ENCODE results near the gene PRIM2.
"Not testable (repeated sequence)": the region's sequence is repeated elsewhere in the genome, so short reads cannot be mapped to it uniquely, and the experiment has no call there.

PRIM2 gene

GRCh38 chr6:57310095-57310816 is 7.2 kb upstream of the PRIM2 start:
- DNase-seq (ENCODE audit: low spot score) = not testable (repeated sequence)

GRCh38 chr6:57310817-57311157 is 6.6 kb upstream of the PRIM2 start:
- DNase-seq (ENCODE audit: low spot score) = no peak

- not testable (repeated sequence) for DNase-seq (ENCODE audit: low spot score)
Observed at GRCh38 chr6:57311300-57312003, 6.0 kb upstream of the PRIM2 start.

DNA sequence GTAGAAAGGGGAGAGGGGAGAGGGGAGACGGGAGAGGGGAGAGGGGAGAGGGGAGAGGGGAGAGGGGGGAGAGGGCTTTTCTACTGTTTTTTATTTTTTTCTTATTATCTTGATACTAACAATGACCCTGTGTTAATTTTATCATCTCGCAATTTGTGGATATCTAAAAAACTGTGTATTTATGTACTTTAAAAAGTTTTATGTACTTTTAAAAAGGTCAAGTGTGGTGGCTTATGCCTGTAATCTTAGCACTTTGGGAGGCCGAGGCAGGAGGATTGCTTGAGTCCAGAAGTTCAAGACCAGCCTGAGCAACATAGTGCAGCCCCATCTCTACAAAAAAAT is 5.5 kb upstream of the PRIM2 start:
- DNase-seq (ENCODE audit: low spot score) = no peak

DNA sequence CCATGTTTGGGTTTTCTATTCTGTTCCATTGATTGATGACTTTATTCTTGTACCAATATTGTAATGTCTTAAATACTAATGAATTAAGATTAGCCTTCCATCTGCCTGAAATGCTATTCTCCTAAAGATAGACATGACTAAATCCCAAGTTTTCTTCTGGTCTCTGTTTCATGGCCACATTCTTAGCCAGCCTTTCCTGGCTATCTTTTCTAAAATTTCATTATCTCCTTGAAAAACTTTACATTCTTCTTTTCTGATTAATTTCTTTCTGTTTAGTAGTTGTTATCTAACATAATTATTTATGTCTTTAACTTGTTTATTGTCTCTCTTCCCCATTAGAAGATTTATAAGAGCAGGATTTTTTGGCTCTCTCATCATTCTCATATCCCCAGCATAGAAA is 4.4 kb upstream of the PRIM2 start:
- no peak for DNase-seq (ENCODE audit: low spot score)

- DNase-seq (ENCODE audit: low spot score) = no peak
Observed at GRCh38 chr6:57313711-57314471, 3.5 kb upstream of the PRIM2 start.

- DNase-seq (ENCODE audit: low spot score) = no peak
Observed at GRCh38 chr6:57315111-57315510, 2.3 kb upstream of the PRIM2 start.

DNA sequence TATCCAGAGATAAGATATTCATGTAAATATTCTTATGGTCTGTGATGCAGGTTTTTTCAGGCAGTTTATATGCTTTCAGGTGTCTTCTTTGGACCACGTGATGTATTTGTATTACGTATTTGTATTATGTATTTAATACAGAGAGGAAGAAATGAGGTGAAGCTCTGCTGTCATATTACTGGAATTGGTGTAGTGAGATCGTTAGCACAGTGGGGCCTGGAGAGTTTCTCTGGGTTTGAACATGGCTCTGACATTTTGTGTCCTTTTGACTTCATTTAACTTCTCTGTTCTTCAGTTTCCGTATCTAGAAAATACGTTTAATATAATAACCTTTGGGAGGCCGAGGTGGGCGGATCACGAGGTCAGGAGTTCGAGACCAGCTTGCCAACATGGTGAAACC is 1.6 kb upstream of the PRIM2 start:
- no peak for DNase-seq (ENCODE audit: low spot score)

DNA sequence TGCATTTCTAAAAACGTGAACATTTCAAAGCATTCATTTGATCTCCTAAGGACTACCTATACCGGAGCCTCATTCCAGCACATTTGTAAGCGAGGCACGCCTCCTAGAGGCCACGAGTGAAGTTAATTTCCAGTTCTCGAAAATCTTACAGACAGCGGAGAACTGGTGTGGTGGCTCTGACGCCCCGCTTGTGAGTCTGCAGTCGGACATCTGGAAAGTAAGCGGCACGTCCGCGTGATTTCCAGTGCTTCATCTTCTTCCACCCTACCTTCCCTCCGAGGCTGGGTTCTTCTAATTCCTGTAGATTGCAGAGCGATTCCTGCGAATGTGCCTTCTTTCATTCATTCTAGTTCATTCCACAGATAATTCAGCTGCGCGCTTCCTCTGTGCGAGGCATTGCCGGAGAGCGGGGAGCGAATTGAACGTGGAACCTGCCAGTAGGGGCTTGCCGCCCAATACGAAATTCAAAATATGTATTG is 810 bp upstream of the PRIM2 start:
- DNase-seq (ENCODE audit: low spot score) = peak; percentile 73

DNA sequence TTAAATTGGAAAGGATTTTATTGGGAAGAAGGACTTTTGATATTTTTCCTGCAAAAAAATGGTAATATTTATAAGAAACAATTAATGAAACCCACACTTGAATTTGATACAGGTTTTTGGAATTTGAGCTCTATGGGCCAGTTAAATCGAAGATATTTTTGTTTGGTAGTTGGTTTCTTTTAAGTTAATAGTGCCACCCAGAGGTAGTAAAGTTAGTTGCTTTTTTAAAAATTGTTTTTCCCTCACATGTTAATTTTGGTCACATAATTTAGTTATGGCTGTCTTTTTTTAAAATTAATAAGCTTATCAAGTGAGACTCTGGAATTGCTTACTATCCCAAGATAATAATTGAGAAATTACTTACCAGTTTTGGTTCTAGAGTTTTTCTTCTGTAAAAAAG is 7.1 kb downstream of the PRIM2 start:
- DNase-seq (ENCODE audit: low spot score) = peak; percentile 16

DNA sequence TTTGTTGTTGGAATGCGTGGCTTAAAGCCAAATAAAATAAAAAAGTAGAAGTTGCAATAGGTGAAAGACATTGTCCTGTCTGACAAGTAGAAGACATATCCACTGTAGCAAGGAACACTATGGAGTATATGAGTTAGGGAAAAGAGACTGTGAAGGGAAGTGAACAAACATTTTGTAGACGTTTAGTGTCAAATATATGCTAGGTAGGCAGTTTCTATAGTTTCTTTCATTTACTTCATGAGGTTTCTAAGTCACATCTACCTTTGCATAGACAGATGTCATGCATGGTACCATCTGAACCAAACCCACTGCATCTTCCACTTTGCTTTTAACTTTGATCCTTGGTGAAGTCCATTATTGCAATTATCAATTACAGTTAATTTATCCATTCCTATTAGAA is 9.9 kb downstream of the PRIM2 start:
- no peak for DNase-seq (ENCODE audit: low spot score)

- DNase-seq (ENCODE audit: low spot score) = no peak
Observed at GRCh38 chr6:57328074-57328473, 10.6 kb downstream of the PRIM2 start.

GRCh38 chr6:57329933-57330332 is 12.5 kb downstream of the PRIM2 start:
- DNase-seq (ENCODE audit: low spot score) = no peak

GRCh38 chr6:57342148-57342669 is 24.8 kb downstream of the PRIM2 start:
- DNase-seq (ENCODE audit: low spot score) = no peak

- DNase-seq (ENCODE audit: low spot score) = not testable (repeated sequence)
Observed at GRCh38 chr6:57343342-57343741, 25.9 kb downstream of the PRIM2 start.

DNA sequence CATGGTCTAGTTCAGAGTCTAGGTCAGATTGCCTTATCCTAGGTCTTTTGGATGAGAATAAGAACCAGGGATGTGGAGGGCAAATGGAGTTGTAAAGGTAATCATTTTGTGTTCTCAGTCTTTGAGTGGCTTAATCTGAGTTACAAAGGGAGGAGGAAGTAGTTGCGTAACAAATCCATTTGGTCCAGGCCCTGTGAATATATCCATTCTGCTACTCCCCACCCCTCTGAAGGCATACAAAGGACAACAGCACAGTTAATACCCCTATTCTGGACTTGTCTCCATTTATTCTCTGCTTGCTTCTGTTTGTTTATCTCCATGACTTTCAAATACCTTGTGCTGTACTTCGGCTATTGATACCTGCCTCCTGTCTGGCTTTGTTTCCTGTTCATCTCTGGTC is 29.3 kb downstream of the PRIM2 start:
- not testable (repeated sequence) for DNase-seq (ENCODE audit: low spot score)

GRCh38 chr6:57347597-57347996 is 30.2 kb downstream of the PRIM2 start:
- not testable (repeated sequence) for DNase-seq (ENCODE audit: low spot score)

DNA sequence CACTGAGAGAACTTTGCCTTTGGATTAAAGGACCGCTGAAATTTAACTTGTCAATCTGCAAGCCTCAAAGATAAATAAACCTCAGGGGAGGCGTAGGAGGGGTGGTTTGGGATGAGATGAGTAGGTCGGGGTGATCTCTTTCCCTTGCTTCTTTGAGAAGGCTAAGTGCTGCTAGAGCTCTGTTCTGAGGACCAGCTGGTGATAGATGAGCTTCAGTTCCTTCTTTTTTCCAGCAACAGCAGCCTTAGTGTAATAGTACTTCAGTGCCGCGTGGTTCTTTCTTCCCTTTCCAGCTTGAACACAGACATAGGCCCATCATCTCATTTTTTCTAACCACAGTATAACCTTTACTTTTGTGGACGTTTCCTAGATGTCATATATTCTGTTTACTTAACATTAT is 33.0 kb downstream of the PRIM2 start:
- not testable (repeated sequence) for DNase-seq (ENCODE audit: low spot score)

DNA sequence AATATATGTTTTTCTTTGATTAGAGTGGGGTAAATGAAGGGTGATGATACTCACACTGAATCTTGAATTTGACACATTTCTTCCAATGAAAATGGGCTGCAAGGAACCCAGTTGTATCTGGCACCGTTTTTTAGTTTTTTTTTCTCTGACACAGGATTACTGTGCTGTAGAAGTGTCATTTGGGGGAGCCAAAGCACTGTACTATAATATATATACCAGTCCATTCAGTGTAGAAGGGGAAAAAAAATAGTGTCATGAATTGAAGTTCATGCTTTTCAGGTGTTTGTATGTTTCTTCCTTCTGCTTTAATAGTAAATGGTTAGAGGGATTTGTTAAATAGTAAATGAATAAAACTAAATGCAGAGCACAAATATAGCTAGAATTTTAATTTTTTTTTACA is 35.2 kb downstream of the PRIM2 start:
- not testable (repeated sequence) for DNase-seq (ENCODE audit: low spot score)

- DNase-seq (ENCODE audit: low spot score) = not testable (repeated sequence)
Observed at GRCh38 chr6:57358319-57358718, 40.9 kb downstream of the PRIM2 start.

DNA sequence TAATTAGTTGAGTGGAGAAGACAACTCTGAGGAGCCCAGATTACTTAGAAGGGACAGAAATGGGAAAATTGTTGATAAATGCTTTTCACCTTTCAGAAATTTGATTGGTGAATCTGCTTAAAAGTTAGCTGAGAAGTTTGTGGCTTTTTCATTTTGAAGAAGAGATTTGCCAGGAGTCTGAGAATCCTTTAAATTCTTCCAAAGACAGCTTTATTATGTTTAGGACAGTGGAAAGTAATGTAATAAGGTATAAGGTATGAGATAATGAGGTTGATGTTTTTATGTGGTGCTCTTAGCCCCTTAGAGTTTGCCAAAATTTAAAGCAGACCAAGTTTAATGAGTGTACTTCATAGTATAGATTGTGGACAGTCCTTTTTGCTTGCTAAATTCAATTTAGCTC is 42.3 kb downstream of the PRIM2 start:
- DNase-seq (ENCODE audit: low spot score) = not testable (repeated sequence)

GRCh38 chr6:57362340-57362739 is 44.9 kb downstream of the PRIM2 start:
- not testable (repeated sequence) for DNase-seq (ENCODE audit: low spot score)
